PFSK-1 (cell line): ENCODE measurements around the gene STK16.

Source experiments
- FOXP2 ChIP-seq: optimal IDR thresholded peaks from 2 replicates; pipeline ENCODE3; 2011; ENCODE audit warnings: borderline replicate concordance, control low read depth, inconsistent platforms; ENCODE audit not compliant: insufficient read depth; ENCODE audit errors: extremely low read length, extremely low read depth
- POLR2AphosphoS5 ChIP-seq: IDR thresholded peaks from 2 replicates; pipeline ENCODE4 v1.6.1; 2012; ENCODE audit warnings: low read depth, mild to moderate bottlenecking, control low read depth, low read length, moderate library complexity
- TAF1 ChIP-seq: IDR thresholded peaks from 2 replicates; pipeline ENCODE4 v1.6.1; 2012; ENCODE audit warnings: low read length, control low read depth, borderline replicate concordance; ENCODE audit not compliant: insufficient read depth
- TF ChIP-seq, protein P1 (sequence below), 2 experiments: IDR thresholded peaks; 2 replicates each; pipeline versions ENCODE4 v1.6.1 to v1.8.0; 2011 to 2012; ENCODE audit warnings: low read depth in 2 of 2, low read length in 2 of 2, control low read depth in 1 of 2, inconsistent platforms in 1 of 2, mild to moderate bottlenecking in 1 of 2, moderate library complexity in 1 of 2; ENCODE audit not compliant: insufficient read depth in 1 of 2

DNA sequence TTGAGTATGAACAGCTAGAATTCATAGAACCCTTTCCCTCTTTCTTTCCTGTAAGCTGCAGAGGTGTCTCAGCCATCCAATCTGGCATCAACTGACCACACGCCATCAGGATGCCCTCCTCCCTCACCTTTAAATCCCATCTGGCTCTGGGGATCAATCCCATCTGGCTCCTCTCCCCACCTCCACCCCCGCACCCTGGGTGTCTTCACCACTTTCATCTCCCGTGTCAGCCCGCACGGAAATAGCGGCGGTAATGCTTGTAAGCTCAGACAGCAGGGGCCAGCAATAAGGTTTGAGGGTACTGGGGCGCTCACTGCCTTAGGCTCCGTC lies 7.3 kb downstream of the STK16 start:
- TF ChIP-seq POLR2AphosphoS5 (no peak), FOXP2 (no peak), TAF1 (no peak)
- TF ChIP-seq, protein P1, sequence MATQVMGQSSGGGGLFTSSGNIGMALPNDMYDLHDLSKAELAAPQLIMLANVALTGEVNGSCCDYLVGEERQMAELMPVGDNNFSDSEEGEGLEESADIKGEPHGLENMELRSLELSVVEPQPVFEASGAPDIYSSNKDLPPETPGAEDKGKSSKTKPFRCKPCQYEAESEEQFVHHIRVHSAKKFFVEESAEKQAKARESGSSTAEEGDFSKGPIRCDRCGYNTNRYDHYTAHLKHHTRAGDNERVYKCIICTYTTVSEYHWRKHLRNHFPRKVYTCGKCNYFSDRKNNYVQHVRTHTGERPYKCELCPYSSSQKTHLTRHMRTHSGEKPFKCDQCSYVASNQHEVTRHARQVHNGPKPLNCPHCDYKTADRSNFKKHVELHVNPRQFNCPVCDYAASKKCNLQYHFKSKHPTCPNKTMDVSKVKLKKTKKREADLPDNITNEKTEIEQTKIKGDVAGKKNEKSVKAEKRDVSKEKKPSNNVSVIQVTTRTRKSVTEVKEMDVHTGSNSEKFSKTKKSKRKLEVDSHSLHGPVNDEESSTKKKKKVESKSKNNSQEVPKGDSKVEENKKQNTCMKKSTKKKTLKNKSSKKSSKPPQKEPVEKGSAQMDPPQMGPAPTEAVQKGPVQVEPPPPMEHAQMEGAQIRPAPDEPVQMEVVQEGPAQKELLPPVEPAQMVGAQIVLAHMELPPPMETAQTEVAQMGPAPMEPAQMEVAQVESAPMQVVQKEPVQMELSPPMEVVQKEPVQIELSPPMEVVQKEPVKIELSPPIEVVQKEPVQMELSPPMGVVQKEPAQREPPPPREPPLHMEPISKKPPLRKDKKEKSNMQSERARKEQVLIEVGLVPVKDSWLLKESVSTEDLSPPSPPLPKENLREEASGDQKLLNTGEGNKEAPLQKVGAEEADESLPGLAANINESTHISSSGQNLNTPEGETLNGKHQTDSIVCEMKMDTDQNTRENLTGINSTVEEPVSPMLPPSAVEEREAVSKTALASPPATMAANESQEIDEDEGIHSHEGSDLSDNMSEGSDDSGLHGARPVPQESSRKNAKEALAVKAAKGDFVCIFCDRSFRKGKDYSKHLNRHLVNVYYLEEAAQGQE (IDR thresholded peaks at IDR 0.05; ENCODE audit: insufficient read depth in 1 of 2, low read depth in 2 of 2, low read length in 2 of 2): no peak
